Activated CD8-positive, alpha-beta memory T cell treated with anti-CD3 and anti-CD28 coated beads, Interleukin-2, amount 50 U/mL, for 1 hour (primary cell): ENCODE data around the gene TMEM258.

Experiments used
- DNase-seq: peaks from one replicate; pipeline ENCODE4 v3.0.0-alpha.2; 2020; ENCODE audit errors: extremely low read depth

TMEM258 gene

DNA sequence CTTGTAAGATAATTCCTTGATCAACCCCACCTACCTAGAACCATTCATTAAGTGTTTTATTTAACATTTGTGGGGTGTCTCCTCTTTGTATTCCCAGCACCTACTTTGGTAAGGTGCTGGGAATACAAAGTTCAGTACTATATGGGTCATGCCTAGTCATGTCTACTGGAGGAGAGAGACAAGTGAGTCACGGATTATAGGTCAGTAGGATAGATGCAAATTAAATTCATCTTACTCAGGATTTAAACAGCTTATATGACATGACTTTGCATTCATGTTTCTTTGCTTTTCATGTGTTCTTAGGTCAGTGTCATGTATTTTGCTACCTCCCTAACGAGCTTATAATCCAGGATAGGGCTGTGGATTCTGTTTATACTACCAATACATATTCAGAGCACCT is 27.8 kb upstream of the TMEM258 start:
- no peak for DNase-seq

DNA sequence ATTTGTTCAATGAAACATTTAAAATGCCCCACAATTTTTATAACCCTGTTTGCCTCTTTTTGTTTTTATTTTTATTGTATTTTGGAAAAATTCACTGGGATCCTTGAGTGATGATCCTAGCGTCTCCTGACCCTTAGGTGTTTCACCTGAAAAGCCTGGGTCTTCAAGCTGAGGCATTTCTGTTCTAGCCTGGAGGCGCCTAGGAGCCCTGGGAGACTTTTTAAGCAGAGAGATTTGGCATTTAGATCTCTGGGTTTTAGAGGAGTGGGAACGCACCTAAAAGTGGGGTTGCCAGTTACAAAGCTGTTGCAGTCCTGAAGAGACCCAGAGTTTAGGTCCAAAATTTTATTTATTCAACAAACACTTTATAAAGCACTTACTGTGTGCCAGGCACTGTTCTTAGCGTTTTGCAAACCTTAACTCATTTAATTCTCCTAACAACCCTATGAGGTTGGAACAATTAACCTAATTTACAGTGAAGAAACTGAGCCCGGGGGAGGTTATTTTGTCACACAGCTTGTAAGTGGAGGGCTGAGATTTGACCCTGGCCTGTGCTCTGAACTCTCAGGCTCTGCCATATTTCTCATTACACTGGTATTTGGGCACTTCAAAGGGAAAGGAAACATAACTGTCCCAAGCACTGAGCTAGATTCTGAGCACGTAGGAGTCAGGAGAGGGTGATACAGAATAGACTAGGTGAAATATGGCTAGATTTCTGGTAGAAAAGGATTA is 25.2 kb upstream of the TMEM258 start:
- DNase-seq, result no peak

DNA sequence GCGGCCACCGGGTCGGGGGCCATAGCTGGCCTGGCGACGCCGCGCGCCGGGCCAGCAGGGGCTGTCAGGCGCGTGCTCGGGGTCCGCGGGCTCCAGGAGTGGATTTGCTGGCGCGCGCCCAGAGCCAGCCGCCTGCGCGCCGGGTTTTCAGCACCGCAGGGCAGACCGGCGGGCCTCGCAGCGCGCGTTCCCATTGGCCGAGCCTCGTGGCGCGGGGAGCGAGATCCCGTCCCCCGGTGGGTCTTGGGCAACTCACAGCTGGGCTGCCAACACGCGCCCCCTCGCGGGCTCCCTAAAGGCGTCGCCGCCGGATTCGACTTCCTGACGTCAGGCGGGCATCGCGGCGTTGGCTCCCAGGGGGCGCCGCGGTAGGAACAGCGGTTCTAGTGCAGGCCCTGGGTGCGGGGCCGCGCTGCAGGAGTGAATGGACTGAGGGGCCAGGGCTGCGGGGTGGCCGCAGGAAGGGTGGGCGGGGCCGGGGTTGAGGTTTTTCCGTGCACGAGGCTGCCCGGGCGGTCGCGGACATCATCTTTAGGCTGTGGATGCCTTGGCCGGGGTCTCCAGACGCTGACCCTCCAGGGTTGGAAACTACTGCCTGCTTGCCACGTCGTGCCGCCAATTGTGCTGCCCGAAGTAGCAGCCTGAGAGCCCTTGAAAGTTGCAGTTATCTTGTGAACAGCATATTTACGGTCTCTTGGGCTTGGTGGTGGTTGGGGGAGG is 24.5 kb upstream of the TMEM258 start, which contains the start of gene FADS1:
TSS of gene FADS1 (minus strand) at position 268 of the 720 bp plus-strand sequence. CDS start at position 194, 74 bp downstream.
- DNase-seq, result no peak

DNA sequence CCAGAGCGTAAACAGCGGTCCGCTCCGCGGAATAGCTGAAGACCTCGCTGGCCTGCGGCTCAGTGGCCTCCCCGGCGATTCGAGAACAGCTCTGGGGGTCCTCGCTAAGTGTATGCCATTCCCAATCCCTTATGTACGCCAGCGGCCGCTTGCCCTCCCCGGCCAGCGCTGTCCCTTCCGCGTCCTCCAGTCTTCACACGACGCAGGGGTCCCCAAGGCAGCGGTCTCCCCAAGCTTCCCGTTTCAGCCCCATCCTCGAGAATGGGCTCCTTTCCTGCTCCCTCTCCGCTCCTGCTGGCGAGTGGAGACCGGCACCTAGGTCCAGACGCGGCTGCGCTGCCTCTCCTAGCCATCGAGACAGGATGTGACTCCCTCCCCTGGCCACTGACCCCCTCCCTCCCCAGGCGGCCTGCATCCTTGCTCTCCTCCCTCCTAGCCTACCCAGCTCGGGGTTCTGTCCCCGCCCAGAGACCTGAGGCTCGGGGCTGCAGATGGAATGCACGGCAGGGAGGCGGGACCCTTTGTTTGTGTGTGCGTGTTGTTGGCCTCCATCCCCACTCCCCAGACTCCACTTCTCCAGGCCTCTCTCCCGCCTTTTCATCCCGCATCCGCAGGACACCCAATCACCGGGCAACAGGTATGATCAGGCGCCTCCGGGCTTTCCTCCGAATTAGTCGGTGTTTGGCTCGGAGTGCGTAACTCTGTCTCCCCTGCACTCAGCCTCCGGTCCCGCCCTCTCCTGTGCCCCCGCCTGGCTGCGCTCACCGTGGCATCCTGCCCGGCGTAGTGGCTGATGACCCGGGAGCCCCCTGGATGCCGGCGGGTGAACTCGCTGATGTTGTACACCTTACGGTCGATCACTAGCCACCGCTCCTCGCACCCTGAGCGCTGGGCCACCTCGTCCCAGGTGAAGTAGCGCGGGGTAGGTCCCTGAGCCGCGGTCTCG is 23.7 kb upstream of the TMEM258 start:
- no peak for DNase-seq

DNA sequence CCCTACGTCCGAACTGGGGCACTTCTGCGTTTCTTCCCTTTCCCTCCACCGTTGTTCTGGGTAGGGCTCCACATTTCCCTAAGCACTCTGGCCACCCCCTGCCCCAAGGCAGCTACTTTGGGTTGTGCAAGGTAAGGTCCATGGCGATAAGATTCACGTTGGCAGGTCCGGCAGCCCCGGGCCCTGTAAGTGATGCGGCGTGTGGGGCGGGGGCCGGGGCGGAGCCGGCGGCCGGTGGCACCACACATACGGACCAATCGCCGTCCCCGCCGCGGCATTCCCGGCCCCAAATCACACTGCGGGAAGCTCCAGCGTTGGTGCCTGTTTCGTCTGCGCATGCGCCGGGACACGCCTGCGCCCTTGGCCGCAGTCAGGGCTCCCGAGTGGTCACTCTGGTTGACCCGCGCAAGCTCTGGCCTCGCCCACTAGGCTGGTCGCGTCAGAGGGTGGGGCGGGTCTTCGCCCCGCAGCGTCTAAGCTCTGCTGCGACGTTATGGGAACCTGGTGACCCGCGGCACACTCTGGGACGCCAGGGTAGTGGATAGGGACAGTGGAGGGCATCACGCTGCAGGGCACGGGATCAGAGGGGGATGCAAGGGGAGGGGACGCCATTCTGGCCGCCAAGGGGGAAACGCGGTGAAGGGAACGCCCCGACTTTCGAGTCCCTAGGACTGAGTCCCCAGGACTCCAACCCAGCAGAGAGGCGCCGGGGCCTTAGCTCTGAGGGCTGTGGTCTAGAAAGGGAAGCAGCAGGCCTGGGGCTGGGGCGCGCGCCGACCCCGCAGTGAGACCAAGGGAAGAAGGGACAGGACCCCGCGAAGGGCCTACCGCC is 22.8 kb upstream of the TMEM258 start:
- no peak for DNase-seq

DNA sequence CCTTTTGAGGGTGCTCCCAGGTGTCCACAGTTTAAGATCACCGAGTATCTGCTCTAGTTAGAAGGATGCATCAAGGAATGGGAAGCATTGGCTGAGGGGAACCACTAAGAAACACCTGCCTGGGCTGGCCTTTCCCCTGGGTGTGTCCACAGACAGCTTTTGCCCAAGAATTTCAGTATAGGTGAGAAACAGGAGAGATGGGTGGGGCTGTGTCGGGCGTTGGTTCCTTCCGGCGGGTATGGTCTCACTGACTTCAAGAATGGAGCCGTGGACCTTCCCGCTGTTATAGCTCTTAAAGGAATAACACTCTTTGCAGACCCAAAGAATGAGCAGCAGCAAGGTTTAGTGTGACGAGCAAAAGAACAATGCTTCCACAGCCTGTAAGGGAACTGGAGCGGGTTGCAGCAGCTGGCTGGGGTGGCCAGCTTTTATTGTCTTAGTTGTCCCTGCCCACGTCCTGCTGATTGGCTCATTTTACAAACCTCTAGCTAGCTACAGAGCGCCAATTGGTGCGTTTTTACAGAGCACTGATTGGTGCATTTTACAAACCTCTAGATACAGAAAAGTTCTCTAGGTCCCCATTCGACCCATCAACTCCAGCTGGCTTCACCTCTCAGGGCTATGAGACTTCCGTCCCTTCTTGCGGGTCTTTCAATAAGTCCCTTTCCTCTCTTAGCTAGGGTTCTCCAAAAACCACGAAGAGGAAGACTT is 22.0 kb upstream of the TMEM258 start:
- no peak for DNase-seq

DNA sequence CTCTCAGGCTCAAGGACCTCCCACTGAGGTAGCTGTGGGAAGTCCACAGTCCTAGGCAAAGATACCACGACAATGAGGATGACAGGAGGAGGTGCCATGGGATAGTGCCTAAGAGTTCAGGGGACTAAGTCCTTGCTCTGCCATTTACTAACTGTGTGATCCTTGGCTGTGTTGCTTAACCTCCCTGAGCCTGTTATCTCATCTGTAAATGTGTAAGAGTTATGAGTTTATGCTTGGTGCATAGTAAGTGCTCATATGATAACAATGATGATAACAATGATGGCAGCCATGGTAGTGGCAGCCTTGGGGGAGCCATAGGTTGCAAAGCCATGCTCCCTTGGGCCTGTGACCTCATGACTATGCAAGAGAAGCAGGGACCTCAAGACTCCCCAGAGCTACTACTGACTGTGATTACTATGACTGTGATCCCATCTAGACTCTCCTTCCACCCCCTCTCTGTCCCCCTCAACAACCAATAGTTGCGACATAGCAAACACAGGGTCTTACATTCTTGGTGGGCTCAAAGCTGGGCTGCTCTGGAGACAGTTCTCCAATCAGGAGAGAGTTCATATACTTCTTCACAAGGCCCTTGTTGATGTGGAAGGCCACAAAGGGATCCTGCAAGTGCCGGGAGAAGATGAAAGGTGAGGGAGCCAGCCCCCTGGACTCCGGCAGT is 20.5 kb upstream of the TMEM258 start:
- no peak for DNase-seq

DNA sequence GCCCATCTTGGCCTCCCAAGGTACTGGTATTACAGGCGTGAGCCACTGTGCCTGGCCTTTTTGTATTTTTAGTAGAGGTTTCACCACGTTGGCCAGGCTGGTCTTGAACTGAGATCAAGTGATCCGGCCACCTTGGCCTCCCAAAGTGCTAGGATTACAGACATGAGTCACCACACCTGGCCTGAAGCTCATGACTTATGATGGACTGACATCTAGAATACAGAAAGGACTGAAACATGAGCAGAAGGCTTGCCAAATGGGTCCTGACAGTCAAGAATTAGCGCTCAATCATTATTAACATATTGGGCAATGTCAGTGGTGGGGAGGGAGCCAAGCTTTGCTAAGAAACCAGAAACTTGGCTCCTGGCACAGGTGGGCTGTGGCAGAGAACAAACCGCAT is 19.4 kb upstream of the TMEM258 start:
- DNase-seq, result no peak

DNA sequence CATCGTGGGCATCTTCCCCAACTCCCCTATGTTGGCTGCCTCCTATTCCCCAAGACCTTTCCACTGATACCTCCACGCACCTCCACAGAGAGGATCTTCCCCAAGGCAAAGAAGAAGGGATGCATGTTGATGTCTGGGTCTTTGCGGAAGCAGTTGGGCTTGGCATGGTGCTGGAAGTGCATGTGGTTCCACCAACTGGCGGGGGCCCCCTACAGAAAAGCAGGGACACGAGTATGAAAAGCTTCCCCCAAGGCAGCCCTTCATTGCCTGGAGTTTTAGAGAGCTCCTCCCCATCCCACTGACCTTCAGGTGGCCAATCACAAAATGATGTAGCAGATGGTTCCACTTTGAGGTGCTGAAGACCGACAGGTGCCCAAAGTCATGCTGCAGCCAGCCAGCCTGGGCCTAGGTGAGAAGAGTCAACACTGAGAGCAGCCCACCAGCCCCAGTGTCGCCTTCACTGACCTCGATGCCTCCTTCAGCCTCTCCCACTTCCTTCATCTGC is 18.3 kb upstream of the TMEM258 start:
- DNase-seq, result no peak

DNA sequence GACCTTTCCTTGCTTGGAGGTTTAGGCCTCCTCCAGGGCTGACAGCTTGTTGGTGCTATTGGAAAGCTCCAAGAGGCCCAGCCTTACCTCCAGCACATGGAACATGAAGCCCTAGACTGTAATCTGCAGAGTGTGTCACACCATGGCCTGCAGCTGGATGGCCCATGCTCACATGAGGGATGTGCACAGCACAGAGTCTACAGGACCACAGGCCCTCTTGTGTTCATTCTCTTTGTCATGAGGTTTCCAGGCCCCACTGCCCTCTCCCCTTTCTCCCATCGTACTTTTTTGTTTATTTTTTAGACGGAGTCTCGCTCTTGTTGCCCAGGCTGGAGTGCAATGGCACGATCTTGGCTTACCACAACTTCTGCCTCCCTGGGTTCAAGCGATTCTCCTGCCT is 14.4 kb upstream of the TMEM258 start:
- DNase-seq, result no peak

DNA sequence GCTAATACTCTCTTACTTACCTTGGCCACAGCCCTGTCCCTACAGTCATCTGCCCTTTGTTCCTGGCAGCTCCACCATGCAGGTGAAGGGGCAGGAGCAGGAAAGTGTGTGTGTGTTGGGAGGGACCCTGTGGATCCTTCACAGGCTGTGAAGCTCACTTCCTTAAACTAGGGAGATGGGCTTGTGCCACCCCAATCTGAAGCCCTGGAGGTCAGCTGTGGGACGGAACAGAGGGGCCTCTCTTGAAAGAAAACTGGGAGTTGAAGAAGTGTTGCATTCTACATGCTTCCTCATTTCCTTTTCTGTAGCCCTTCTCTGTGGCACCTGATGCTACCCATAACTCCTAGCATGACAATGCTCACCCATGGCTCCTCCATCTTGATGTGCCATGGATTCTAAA is 12.7 kb upstream of the TMEM258 start:
- no peak for DNase-seq

DNA sequence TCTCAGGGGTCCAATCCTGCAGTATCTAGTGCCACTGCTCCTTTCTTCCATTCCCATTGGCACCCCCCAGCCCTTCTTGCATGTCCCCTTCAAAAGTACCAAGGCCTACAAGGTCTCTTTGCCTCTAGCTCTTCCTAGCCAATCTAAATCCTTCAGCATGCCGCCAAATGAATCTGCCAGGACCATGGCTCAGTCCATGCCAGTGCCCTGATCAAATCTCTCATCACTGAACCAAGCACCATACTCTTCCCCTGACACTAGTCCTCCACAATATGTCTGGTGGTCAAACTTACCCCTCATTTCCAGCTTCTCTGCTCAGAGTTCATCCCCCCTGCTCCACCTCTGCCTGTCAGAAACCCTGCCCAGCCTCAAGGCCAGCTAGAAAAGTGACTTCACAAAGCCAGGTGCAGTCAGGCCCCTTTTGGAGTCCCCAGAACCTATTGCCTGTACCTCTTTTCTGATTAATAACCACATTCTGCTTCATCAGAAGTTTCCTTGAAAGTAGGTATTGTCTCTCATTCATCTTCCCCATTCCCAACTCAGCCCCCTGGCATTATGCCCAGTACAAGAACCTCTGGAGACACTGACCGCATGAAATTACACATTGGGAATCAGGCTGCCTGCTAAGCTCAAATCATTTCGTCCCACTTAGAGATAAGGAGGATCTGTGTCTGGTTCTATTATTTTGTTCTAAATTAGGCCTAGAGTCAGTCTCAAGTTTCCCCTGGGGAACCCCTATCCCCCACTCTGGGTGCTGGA is 11.7 kb upstream of the TMEM258 start:
- DNase-seq, result no peak

DNA sequence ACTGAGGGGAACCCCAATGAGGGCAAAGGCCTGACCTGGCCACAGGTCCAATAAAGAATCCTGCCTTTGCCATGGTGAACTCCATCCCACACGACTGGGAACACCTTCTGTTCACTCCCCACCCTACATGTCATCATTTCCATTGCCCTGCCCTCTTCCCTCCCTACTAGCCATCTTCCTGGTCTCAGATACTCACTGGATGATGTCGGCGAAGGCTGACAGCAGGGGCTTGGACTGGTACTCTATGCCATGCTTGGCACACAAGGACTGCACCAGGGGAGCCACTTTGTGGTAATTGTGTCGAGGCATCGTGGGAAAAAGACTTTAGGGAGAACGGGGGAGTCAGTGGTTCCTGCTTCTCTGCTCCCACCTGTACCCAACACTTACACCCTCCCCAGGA is 10.2 kb upstream of the TMEM258 start:
- no peak for DNase-seq

DNA sequence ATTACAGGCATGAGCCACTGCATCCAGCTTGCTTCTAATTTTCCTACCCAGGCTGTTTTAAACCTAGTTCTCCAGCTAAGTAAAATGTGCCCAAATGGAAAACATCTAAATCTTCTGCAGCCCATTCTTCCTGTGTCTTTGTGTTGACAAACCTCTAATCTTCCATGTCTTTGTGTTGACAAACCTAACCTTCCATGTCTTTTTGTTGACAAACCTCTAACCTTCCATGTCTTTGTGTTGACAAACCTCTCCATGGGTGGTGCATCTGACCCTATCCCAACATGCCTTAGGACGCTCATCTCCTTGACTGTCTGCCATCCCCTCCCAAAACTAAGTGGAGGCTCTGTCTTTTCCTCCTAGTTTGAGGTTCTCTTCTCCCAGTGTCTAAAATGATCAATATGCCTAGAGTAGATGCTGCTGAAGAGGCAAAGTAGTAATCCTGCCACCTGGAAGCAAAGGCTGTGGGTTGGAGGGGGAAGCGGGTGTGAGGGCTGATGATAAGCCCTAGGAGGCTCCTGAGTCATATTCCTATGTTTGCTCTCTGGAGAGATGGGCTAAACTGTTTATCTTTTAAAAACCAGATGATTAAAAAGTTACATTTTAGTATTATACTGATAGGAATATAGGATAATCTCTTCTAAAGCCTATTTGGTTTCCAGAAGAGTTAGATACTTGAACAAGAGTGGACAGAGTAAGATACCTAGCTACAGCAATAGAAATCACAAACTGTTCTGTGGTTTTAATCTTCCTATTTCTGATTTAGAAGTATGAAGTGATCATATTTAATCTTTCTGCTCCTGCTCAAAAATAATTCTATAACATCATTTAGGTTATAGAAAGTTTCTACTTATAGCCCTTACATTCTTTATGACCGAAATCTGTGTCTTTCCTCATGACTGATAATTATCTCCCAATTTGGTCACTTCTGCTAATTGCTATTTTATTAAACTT is 8.2 kb upstream of the TMEM258 start:
- DNase-seq, result no peak

DNA sequence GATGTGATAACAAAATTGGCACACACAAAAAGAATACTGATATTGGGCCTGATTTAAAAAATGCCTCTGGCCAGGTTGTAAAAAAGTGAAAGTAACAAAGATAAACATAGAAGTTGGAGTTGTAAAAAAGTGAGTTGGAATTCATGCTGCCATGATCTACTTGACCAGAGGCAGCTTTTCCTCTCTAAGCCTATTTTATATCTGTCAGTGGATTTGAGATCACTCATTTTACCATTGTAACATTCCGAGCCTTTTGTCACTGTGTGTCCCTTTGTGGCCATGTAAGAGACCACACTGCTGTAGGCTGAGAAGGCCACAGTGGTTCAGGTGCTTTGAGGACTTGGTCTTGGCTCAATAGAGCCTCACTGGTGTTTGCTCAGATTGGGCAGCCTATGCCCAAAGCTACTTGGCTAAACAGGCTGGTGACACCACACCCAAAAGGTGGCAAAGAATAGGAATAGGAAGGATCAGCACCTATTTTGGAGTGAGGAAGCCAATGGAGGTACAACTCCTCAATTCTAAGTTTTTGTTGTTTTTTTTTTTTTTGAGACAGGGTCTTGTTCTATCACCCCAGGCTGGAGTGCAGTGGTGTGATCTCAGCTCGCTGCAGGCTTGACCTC is 7.4 kb upstream of the TMEM258 start:
- DNase-seq, result no peak

DNA sequence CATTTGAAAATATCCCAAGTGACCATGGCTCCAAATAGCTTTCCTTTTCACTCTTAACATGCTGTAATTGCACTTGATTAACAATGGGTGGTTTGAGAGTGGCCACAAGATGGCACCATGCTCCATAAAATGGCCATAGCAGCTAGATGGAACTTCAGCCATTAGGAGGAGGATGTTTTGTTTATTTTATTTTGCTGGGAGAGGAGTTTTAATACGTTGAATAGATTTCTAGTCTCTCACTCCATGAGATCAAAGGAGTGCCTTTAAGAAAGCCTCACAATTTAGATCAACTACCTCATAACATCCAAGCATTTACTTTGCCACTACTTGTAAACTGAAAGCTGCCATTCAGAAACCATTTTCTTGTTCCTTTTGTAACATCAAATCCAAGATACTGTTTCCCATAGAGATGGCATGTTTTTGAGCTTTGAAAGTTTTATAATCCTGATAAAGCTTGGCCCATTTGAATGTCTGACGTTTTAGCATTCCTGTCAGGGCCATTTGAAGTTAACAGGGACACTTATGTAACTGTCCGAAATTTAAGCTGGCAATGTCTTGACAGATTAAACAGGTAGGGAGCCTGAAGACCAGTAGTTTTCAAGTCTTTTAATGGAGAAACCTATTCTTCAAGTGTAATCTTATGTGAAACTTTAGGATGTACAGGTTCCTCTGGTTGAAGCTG is 5.0 kb upstream of the TMEM258 start:
- no peak for DNase-seq
